HepG2 (cell line): ENCODE data around the gene ANKRD65. TPM values are rescaled to one million over a fixed set of nuclear protein-coding genes. Genes with fewer than 3 reads are reported as not detected.

Experiments
- CBX2 ChIP-seq, 2 experiments: fragments of 200-600 bp in 1 of 2; sonication (generic); formaldehyde crosslinking in 1 of 2; IDR thresholded peaks; 2 replicates each; pipeline versions ENCODE4 v1.7.0 to v1.8.1; 2018 to 2022; ENCODE audit warnings: low read depth in 2 of 2, low read length in 1 of 2, mild to moderate bottlenecking in 1 of 2, missing genetic modification reagents in 1 of 2
- CC2D1A ChIP-seq: sonication (generic); formaldehyde crosslinking; IDR thresholded peaks from 2 replicates; pipeline ENCODE4 v1.8.1; 2023; ENCODE audit warnings: mild to moderate bottlenecking, missing genetic modification reagents
- CCDC6 ChIP-seq: sonication (generic); formaldehyde crosslinking; IDR thresholded peaks from 2 replicates; pipeline ENCODE4 v1.8.1; 2022; ENCODE audit warnings: mild to moderate bottlenecking, missing genetic modification reagents, moderate library complexity
- CHCHD3 ChIP-seq: sonication (generic); formaldehyde crosslinking; IDR thresholded peaks from 2 replicates; pipeline ENCODE4 v1.8.0; 2022; ENCODE audit warnings: mild to moderate bottlenecking, missing genetic modification reagents, moderate library complexity
- ESRRA ChIP-seq: sonication (generic); formaldehyde crosslinking; IDR thresholded peaks from 2 replicates; pipeline ENCODE4 v1.5.1; 2020; ENCODE audit warnings: mild to moderate bottlenecking, low read depth, missing genetic modification reagents
- FLYWCH1 ChIP-seq: sonication (generic); formaldehyde crosslinking; IDR thresholded peaks from 2 replicates; pipeline ENCODE4 v1.8.1; 2023; ENCODE audit warnings: mild to moderate bottlenecking, missing genetic modification reagents
- FOSL2 ChIP-seq: sonication (generic); formaldehyde crosslinking; IDR thresholded peaks from 2 replicates; pipeline ENCODE4 v1.4.0; 2020; ENCODE audit warnings: missing genetic modification reagents
- HINFP ChIP-seq: sonication (generic); formaldehyde crosslinking; IDR thresholded peaks from 2 replicates; pipeline ENCODE4 v1.4.0; 2020; ENCODE audit warnings: low read depth, mild to moderate bottlenecking, missing genetic modification reagents
- HNRNPUL1 ChIP-seq: fragments of 200-400 bp; formaldehyde crosslinking; IDR thresholded peaks from 2 replicates; pipeline ENCODE4 v1.6.1; 2017; ENCODE audit warnings: low read depth, mild to moderate bottlenecking, low read length, moderate library complexity
- MAF1 ChIP-seq: sonication (generic); formaldehyde crosslinking; IDR thresholded peaks from 2 replicates; pipeline ENCODE4 v1.5.0; 2020; ENCODE audit warnings: missing genetic modification reagents, borderline replicate concordance
- MBNL3 ChIP-seq: fragments of 250-450 bp; sonication (Bioruptor Pico); conservative IDR thresholded peaks from 2 replicates; pipeline ENCODE4 v1.8.0; 2022; ENCODE audit warnings: mild to moderate bottlenecking, inconsistent platforms
- MEIS2 ChIP-seq: sonication (generic); formaldehyde crosslinking; IDR thresholded peaks from 2 replicates; pipeline ENCODE4 v1.9.0; 2021; ENCODE audit warnings: mild to moderate bottlenecking, missing genetic modification reagents
- MIER2 ChIP-seq: IDR thresholded peaks from 2 replicates; pipeline ENCODE4 v1.6.1; 2016; ENCODE audit warnings: missing biosample characterization, missing genetic modification reagents
- SALL2 ChIP-seq: sonication (generic); formaldehyde crosslinking; IDR thresholded peaks from 2 replicates; pipeline ENCODE4 v1.8.1; 2023; ENCODE audit warnings: mild to moderate bottlenecking, missing genetic modification reagents, inconsistent platforms
- TAF1 ChIP-seq: sonication (generic); formaldehyde crosslinking; IDR thresholded peaks from 2 replicates; pipeline ENCODE4 v1.4.0; 2020; ENCODE audit warnings: missing genetic modification reagents
- THAP11 ChIP-seq: IDR thresholded peaks from 2 replicates; pipeline ENCODE4 v1.6.1; 2016; ENCODE audit warnings: missing biosample characterization, missing genetic modification reagents
- ZBTB7B ChIP-seq: sonication (generic); formaldehyde crosslinking; IDR thresholded peaks from 2 replicates; pipeline ENCODE4 v1.4.0; 2020; ENCODE audit warnings: missing genetic modification reagents
- ZNF317 ChIP-seq: sonication (generic); formaldehyde crosslinking; IDR thresholded peaks from 2 replicates; pipeline ENCODE4 v1.5.0; 2020; ENCODE audit warnings: mild to moderate bottlenecking, missing genetic modification reagents
- ZNF501 ChIP-seq: sonication (generic); formaldehyde crosslinking; IDR thresholded peaks from 2 replicates; pipeline ENCODE4 v1.5.1; 2020; ENCODE audit warnings: mild to moderate bottlenecking, moderate library complexity, missing genetic modification reagents
- ZNF552 ChIP-seq: sonication (generic); formaldehyde crosslinking; IDR thresholded peaks from 2 replicates; pipeline ENCODE4 v1.9.0; 2022; ENCODE audit warnings: missing genetic modification reagents, mild to moderate bottlenecking, borderline replicate concordance
- ZNF577 ChIP-seq: sonication (generic); formaldehyde crosslinking; IDR thresholded peaks from 2 replicates; pipeline ENCODE4 v1.4.0; 2020; ENCODE audit warnings: mild to moderate bottlenecking, low read depth, missing genetic modification reagents, borderline replicate concordance
- ZNF598 ChIP-seq: sonication (generic); formaldehyde crosslinking; IDR thresholded peaks from 2 replicates; pipeline ENCODE4 v1.5.1; 2020; ENCODE audit warnings: mild to moderate bottlenecking, missing genetic modification reagents, borderline replicate concordance
- ZNF704 ChIP-seq: sonication (generic); formaldehyde crosslinking; IDR thresholded peaks from 2 replicates; pipeline ENCODE4 v1.8.1; 2023; ENCODE audit warnings: mild to moderate bottlenecking, inconsistent platforms, moderate library complexity, missing genetic modification reagents, borderline replicate concordance
- ZNF761 ChIP-seq: sonication (generic); formaldehyde crosslinking; conservative IDR thresholded peaks from 2 replicates; pipeline ENCODE4 v1.4.0; 2020; ENCODE audit warnings: mild to moderate bottlenecking, missing genetic modification reagents
- polyA plus RNA-seq, 8 experiments: library from polyadenylated mRNA; depleted of rRNA in 3 of 8; stranded (reverse) in 7 of 8; unstranded in 1 of 8; fragments of >200 nt; fragmentation: Illumina TruSeq in 4 of 8; extraction: Trizol in 4 of 8; gene quantifications; 2 replicates each; pipeline versions ENCODE4 v1.2.1 to v1.2.3, GENCODE V29; 2011 to 2016; ENCODE audit warnings: low read depth in 4 of 8, missing spikeins in 1 of 8, mixed read lengths in 1 of 8; ENCODE audit not compliant: insufficient read depth in 1 of 8
- total RNA-seq, 5 experiments: library from RNA; depleted of rRNA; stranded (reverse); fragments of >200 nt; fragmentation: Illumina TruSeq; extraction: Trizol; gene quantifications; 2 replicates each; pipeline ENCODE4 v1.2.3, GENCODE V29; 2016; ENCODE audit warnings: low read depth in 1 of 5
- TF ChIP-seq, protein P1 (sequence below): sonication (generic); formaldehyde crosslinking; IDR thresholded peaks from 2 replicates; pipeline ENCODE4 v1.4.0; 2020; ENCODE audit warnings: missing genetic modification reagents, low read depth, mild to moderate bottlenecking, borderline replicate concordance
- TF ChIP-seq, protein P2 (sequence below): sonication (generic); formaldehyde crosslinking; IDR thresholded peaks from 2 replicates; pipeline ENCODE4 v1.4.0; 2020; ENCODE audit warnings: mild to moderate bottlenecking, missing genetic modification reagents

ANKRD65 gene
- total and polyA plus RNA-seq, 2 of the 13 experiments (the other 11 are each of a cell fraction or from before 2014, with no cell fraction given): 12.1 to 30.1 TPM

- TF ChIP-seq HNRNPUL1 (peak; percentile 21; the same call in 1 of the 2 replicates), TAF1 (CRISPR knock-in tag) (peak; percentile 99), SALL2 (CRISPR knock-in tag) (peak; percentile 65), FLYWCH1 (CRISPR knock-in tag) (no peak), THAP11 (CRISPR knock-in tag) (peak; percentile 97), CBX2 (IDR thresholded peaks at IDR 0.05; ENCODE audit: low read depth, low read length) (no peak), CBX2 (CRISPR knock-in tag; IDR thresholded peaks at IDR 0.05; ENCODE audit: low read depth) (0 out of 2 replicates have a peak, but pooled peaks have one; percentile 65), CC2D1A (no peak), ZNF552 (CRISPR knock-in tag) (no peak), HINFP (CRISPR knock-in tag) (peak; percentile 70), ZNF704 (no peak; the same call in 1 of the 2 replicates), MEIS2 (CRISPR knock-in tag) (no peak; the same call in none of the 2 replicates), ZNF761 (CRISPR knock-in tag) (peak; percentile 87), ZBTB7B (CRISPR knock-in tag) (peak; percentile 82), CCDC6 (CRISPR knock-in tag) (peak; percentile 29; the same call in 1 of the 2 replicates), MAF1 (0 out of 2 replicates have a peak, but pooled peaks have one; percentile 74), ZNF317 (CRISPR knock-in tag) (peak; percentile 27; the same call in 1 of the 2 replicates), MBNL3 (CRISPR knock-in tag) (no peak), ZNF598 (peak; percentile 93), MIER2 (CRISPR knock-in tag) (no peak), FOSL2 (CRISPR knock-in tag) (peak; percentile 66), ESRRA (peak; percentile 59; the same call in 1 of the 2 replicates), ZNF501 (CRISPR knock-in tag) (peak; percentile 75; the same call in 1 of the 2 replicates), CHCHD3 (peak; percentile 96), ZNF577 (CRISPR knock-in tag) (no peak)
- TF ChIP-seq, protein P1, sequence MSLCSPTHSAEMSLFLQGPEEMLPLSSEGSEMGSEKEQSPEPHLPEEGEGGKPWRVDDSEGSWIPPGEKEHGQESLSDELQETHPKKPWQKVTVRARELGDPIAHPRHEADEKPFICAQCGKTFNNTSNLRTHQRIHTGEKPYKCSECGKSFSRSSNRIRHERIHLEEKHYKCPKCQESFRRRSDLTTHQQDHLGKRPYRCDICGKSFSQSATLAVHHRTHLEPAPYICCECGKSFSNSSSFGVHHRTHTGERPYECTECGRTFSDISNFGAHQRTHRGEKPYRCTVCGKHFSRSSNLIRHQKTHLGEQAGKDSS: peak; percentile 74; the same call in 1 of the 2 replicates
- TF ChIP-seq, protein P2, sequence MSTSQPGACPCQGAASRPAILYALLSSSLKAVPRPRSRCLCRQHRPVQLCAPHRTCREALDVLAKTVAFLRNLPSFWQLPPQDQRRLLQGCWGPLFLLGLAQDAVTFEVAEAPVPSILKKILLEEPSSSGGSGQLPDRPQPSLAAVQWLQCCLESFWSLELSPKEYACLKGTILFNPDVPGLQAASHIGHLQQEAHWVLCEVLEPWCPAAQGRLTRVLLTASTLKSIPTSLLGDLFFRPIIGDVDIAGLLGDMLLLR: peak; percentile 94
Observed at GRCh38 chr1:1406821-1407635, 14.0 kb downstream of the ANKRD65 start, which contains the start of gene MRPL20 (continued).
